Skin of body (tissue), 2 donors: ENCODE results near the gene NCAPG2. TPM values are rescaled to one million over a fixed set of nuclear protein-coding genes. Genes with fewer than 3 reads are reported as not detected.
"Not testable (repeated sequence)": the region's sequence is repeated elsewhere in the genome, so short reads cannot be mapped to it uniquely, and the experiment has no call there.

Experiments
- DNase-seq: peaks from one replicate; lab custom pipeline; 2025; lab: John Stamatoyannopoulos, UW
- total RNA-seq: library from RNA; depleted of rRNA; stranded (reverse); fragments of >200 nt; gene quantifications from one replicate; pipeline ENCODE4 v1.2.3, GENCODE V29; 2014

The NCAPG2 gene
- total RNA-seq, 1 donor from 2014 or later, result 18.5 TPM

DNA sequence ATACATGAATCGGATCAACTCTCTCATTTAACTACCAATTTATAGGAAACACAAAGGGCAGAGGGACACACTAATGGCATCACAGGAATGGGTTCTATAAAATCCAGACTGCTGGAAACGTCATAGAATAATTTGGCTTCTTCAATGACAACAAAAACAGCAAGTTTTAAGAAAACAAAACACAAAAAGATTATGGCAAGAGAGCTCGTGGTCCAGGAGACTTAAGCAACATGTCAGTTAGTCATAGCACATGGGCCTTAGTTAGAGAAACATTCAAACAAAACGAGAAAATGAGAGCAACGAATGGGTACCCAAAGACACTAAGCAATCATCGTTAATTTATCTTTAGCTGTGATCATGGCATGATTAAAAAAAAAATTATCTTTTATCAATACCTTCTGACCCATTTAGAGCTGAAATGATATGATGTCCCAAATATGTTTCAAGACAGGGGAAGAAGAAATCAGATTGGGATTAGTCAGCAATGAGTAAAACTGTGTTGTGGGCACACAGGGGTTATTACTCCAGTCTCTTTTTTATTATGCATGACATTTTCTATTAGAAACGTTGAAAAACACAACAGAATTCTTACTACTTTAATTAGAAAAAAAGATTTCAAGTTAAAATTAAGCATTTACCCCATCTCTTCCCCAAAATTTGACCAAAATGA, 28.3 kb downstream of the NCAPG2 start:
- no peak for DNase-seq

DNA sequence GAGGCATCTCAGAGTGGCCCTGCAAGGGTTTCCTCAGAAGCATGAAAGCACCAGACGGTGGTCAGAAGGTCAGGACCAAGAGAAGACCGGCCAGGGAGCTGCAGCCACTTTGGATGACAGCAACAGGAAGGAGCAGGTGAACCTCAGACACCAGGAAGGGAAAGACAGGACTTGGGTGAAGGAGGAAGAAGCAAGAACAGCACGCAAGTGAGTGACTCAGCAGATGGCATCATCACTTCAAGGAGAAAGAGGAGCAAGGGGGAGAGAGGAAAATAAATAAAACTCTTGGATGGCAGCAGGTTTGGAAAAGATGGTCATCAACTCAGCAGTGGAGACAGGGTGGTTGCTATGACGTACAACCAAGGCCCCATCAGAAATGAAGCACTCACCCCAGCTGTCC, 31.6 kb downstream of the NCAPG2 start:
- DNase-seq, result no peak

DNA sequence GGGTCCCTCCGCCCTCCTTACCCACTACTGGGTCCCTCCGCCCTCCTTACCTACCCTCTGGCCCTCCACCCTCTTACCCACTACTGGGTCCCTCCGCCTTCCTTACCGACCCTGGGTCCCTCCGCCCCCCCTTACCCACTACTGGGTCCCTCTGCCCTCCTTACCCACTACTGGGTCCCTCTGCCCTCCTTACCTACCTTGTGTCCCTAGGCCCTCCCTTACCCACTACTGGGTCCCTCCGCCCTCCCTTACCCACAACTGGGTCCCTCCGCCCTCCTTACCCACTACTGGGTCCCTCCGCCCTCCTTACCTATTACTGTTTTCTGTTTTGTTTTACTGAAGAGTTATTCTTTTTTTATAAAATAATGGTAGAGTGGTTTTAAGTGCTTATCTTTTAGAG, 36.5 kb downstream of the NCAPG2 start:
- DNase-seq, result not testable (repeated sequence)

DNA sequence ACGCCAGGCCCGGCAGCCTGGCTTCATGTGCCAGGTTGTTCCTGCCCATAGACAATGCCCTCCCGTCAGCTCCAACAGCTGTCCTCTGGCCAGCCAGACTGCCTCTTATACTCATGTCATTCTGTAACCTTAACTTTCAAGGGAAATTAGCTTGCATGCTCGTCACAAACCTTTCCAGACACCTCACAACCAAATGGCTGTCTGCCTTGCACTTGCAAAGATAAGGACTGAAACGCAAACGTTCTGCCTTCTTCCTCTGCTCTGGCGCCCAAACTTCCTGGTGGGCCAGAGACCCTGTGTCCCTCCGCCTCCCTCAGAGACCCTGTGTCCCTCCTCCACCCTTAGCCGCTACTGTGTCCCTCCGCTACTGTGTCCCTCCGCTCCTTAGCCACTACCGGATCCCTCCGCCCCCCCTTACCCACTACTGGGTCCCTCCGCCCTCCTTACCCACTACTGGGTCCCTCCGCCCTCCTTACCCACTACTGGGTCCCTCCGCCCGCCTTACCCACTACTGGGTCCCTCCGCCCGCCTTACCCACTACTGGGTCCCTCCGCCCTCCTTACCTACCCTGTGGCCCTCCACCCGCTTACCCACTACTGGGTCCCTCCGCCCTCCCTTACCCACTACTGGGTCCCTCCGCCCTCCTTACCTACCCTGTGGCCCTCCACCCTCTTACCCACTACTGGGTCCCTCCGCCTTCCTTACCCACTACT, 37.5 kb downstream of the NCAPG2 start:
- DNase-seq, result not testable (repeated sequence)

DNA sequence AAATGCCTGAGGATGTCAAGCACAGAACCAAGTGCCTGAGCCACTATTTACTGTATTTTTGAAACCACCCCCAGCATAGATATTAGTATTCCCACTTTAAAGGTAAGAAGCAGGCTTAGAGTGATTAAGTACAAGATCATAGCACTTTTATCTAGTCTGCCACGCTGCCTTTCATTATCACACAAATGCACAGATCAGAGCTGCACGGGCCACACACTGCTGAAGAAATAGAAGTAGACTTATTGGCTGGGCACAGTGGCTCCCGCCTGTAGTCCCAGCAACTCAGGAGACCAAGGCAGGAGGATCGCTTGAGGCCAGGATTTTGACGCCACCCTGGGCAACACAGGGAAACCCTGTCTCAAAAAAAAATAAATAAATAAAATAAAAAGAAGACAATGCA, 38.2 kb downstream of the NCAPG2 start:
- no peak for DNase-seq

DNA sequence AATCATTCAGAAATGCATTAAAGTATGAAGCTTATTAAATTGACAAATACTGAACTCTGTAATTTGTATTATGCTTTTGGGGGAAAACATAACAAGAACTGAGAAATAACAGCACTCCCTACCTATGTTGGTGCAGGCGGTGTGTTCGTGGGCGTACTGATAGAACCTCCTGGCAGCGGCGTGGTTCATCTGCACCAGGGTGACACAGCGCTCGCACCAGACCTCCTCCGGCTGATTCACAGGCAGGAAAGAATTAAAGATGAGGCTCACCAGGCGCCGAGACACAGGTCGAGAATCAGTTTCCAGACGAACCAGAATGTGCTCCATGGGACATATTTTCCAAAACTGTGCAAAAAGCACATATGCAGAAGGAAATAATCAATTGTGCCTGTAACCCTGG, 40.2 kb downstream of the NCAPG2 start:
- no peak for DNase-seq

DNA sequence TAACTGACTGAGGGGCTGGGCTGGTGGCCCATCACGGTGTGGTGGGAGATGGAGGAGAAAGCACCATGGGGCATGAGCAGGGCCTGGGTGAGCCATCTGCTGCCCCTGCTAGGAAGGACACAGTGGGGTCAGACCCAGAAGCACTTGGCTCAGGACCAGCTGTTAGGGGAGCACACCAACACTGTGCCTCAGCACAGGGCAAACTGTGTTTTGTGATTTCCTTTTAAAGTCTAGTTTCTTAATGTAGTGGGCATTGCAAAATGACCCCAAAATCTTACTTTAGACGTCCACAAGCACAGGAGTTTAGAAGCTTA, 41.2 kb downstream of the NCAPG2 start:
- no peak for DNase-seq

DNA sequence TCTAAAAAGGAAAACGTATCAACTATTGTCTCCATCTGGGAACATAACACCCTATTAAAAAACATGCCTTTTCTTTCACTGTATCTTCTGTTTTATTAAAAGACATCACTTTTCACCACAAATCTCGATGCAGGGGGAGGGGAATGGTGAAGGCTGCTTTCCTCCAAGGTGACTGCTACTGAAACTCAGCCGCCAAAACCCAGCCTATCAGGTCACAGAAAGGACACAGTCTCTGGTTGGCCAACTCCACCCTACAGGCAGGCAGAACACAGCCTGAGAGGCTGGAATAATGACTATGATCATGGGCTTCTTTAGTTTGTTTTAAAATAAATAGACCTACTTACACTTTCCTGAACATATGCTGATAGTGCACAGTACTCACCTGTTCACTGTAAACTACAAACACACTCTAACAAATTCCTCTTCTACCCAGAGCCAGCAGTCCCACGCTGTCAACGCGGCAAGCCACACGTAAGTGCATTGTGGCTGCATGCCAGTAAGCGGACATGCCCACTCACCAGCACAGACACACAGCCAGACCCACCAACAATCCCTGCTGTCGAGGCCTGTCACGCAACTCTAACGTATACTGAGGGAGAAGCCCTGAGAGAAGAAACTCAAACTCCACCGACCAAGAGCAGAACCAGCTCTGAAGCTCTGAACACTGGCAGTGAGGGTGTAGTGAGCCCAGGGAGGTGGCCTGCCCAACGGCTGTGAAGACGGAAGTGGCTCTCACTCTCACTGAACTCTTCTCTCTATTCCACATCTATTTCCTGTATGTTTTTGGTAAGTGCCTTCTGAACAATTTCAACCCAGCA, 41.8 kb downstream of the NCAPG2 start:
- no peak for DNase-seq

DNA sequence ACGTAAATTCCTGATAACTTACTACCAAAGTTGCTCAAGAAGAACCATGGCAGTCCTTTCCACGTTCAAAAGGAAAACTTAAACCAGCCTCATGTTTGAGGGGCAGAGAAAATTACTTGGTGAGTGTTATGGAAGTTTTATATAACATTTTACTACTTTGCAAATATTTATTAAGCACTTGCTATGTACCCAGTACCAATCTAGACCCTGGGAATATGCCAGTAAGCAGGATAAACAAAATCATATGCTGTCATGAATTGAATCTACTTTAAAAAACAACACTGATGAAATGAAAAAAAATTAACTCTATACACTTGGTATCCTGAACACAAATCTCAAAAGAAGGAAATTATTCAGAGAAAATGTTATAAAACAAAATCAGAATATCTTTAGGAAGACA, 46.1 kb downstream of the NCAPG2 start:
- no peak for DNase-seq

DNA sequence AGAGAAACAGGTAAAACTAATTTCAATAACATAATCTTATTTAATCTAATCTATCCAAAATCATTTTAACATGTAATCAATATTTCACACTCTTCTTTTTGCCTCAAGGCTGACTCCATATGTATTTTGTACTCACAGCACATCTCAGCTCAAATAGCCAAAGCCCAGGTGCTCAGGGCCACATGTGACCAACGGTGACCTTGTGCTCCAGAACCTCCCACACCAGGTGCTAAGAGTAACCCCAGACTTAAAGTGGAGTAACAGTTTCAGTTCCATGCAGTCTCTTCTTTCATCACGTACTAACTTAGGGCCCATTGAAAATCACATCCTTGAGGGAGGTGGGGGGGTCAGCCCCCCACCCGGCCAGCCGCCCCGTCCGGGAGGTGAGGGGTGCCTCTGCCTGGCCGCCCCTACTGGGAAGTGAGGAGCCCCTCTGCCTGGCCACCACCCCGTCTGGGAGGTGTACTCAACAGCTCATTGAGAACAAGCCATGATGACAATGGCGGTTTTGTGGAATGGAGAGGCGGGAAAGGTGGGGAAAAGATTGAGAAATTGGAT, 47.3 kb downstream of the NCAPG2 start:
- DNase-seq, result no peak

DNA sequence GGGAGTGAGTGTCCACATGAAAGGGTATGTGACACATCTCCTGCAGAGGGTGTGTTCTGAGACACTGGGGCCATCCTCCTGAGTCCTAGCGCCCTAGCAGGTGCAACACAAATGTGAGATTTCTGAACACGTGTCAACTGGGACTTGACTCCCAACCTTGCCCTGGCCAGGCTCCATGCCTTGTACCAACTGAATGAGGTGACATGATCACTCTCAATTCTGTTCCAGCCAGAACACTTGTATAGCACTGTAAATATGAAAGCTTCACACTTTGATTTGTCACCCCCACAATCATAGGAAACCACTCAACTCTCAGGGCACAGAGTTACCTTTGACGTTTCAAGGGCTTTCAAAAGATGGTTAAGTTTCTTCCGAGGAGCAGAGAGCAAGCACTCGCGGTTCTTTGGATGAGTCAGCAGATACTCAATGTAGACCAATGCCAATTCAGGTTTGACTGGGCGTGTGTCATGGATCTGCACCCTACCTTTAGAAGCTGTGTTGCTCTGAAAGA, 48.6 kb downstream of the NCAPG2 start:
- no peak for DNase-seq

DNA sequence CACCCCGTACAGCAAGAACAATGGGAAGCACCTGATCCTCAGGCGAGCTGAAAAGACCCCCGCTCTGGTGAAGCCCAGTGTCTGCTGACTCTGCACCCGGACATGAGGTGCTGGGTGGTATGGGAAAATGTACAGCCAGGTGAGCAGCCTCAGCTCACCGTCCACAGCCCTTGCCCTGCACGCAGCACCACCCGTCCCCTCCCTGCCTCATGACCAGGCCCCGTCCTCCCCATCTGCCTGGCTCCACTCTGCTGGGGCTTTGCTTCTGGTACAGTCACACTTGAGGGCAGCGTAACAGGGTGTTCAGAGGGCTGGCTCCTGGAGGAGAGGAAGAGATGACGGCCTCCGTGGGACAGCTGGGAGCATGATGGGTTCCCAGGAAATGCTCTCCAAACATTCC, 49.1 kb downstream of the NCAPG2 start:
- DNase-seq, result no peak

DNA sequence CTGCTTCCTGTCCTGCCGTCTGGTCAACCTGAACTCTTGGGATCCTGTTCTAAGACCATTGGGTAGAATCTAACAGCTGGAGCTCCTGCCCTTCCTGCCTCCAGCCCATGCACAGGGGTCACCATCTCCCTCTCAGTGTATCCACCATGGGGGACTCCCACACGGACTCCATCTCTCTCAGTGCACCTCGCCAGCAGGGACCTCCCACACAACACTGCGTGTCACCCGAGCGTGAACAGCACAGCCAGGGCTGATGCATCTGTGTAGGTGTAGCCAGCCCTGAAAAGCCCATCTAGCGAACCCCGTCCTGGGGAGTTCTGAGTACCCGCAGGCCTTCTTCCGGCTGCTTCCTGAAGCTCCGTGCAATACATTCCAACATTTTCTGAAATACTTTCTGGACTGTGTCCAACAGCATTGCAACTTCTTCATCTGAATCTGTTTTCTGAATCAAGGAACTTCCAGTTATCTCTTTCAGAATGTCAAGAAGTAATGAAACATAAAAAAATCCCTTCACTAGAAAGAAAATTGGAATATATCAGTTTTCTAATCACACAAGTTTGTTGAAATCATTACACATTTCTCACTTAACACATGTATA, 52.5 kb downstream of the NCAPG2 start:
- DNase-seq, result no peak

DNA sequence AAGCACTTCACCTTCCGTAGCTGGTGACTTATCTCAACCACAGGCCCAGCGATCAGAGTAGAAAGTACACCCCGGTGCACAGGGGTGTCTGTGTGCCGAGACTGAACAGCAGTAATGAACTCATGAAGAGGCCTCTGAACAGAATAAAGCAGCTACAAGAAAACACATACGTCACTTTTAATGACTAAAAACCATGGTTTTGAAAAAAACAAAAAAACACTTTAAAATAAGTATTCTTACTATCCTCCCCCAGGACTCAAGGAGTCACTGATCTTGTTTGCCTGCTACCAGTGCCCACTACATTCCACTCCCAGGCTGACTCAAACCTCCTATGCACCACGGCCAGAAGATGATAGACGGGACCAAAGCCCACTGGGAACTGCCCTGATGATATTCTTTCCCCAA, 53.8 kb downstream of the NCAPG2 start:
- DNase-seq, result no peak

DNA sequence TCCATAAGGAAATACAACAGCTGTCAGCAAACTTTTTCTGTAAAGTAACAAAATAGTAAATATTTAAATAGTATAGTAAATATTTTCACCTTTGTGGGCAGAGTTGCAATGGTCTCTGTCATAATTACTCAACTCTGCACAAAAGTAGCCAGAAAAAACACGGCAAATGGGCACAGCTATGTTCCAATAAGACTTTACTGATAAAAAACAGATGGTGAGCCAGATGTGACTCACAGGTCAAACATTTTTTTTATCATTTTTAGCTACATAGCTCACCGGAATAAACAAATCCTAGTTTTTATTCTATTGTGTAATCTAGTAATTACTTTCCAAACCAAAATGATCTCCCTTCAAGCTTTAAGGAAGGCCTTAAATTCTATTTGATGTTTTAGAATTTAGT, 55.3 kb downstream of the NCAPG2 start:
- peak; percentile 43 for DNase-seq

DNA sequence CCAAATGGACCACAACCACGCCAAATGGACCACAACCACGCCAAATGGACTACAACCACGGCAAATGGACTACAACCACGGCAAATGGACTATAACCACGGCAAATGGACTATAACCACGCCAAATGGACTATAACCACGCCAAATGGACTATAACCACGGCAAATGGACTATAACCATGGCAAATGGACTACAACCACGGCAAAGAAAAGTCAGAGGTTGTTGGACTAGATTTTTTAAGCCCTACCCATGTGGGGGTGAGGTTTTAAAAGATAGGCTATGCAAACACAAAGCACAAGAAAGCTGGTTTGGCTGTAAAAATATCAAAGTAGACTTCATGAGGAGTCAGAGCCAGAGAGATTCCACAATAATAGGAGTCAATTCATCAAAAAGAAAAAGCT, 55.8 kb downstream of the NCAPG2 start:
- DNase-seq, result no peak

DNA sequence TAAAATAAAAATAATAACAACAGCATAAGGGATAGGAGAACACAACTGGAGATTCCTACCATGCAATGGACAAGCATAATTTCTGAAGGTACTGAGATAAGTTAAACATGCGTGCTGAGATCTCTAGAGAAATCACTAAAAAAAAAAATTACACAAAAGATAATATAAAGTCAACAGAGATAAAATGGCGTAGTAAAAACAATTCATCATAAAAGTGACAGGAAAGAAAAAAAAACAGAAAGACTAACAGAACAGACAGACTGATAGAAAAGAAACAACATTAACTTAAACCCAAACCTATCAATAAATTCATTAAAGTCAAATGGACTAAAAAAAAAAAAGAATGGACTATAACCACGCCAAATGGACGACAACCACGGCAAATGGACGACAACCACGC, 56.4 kb downstream of the NCAPG2 start:
- DNase-seq, result no peak

DNA sequence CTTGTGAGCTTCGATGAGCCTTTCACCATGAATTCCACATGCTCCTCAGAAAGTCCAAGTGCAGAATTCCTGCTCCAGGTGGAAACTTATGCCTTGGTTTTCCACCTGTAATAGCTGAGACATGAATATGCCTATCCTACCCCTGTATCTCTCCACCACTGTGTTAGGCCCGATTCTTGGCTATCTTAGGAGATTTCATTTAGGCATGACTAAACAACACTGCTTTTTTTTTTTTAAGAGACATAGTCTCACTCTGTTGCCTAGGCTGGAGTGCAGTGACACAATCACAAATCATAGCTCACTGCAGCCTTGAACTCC, 57.2 kb downstream of the NCAPG2 start:
- DNase-seq, result no peak

DNA sequence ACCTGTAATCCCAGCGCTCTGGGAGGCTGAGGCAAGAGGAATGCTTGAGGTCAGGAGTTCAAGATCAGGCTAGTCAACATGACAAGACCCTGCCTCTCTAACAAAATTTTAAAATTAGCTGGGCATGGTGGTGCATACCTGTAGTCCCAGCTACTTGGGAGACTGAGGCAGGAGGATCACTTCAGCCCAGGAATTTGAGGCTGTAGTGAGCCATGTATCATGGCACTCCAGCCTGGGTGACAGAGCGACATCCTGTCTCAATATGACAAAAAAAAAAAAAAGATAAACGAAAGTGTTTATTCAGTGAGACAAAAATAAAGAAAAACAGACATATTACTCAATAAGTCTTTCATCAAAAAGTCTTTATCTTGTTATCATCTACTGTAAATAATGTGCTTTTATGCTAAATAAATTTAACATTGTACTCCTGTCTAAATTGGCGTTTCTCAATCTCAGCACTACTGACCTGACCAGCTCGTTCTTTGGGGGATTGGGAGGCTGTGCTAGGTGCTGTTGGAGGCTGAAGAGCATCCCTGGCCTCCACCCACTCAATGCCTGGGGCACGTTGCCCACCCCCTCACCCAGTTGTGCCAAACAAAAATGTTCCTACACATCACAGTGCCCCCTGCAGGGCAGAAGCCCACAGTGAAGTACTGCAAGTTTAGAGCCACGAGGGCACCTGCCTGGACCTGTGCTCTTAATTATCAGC, 57.7 kb downstream of the NCAPG2 start:
- DNase-seq, result no peak

DNA sequence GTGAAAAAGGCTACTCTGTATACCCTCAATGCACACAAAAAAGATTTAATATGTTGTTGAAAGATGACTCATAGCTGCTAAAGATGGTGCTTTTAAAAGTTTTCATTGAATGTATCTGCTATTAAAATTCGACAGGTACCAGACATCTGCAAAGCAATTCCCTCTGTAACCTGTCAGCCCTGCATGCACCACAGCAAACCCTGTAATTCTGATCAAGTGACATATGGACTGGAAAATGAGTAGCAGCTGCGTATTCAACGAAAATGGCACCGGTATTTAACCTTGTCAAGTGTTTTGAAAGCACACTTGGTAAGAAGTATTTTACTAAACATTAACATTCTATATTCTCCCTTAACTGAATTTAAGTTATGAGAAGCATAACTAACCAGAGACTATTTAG, 58.8 kb downstream of the NCAPG2 start:
- no peak for DNase-seq

DNA sequence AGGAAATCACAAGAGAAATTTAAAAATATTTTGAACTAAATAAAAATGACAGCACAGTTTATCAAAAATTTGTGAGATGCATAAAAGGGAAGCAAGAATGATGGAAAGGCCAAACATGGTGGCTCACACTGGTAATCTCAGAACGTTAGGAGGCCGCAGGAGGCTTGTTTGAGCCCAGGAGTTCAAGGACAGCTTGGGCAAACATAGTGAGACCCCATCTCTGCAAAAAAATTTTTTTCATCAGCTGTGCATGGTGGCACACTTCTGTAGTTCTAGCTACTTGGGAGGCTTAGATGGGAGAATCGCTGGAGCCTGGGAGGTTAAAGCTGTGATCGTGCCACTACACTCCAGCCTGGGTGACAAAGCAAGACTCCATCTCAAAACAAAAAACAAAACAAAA, 62.5 kb downstream of the NCAPG2 start:
- DNase-seq, result no peak
